ENCODE data around the gene C6orf132.
"Not testable (repeated sequence)": the region's sequence is repeated elsewhere in the genome, so short reads cannot be mapped to it uniquely, and the experiment has no call there.

The C6orf132 gene, protein sequence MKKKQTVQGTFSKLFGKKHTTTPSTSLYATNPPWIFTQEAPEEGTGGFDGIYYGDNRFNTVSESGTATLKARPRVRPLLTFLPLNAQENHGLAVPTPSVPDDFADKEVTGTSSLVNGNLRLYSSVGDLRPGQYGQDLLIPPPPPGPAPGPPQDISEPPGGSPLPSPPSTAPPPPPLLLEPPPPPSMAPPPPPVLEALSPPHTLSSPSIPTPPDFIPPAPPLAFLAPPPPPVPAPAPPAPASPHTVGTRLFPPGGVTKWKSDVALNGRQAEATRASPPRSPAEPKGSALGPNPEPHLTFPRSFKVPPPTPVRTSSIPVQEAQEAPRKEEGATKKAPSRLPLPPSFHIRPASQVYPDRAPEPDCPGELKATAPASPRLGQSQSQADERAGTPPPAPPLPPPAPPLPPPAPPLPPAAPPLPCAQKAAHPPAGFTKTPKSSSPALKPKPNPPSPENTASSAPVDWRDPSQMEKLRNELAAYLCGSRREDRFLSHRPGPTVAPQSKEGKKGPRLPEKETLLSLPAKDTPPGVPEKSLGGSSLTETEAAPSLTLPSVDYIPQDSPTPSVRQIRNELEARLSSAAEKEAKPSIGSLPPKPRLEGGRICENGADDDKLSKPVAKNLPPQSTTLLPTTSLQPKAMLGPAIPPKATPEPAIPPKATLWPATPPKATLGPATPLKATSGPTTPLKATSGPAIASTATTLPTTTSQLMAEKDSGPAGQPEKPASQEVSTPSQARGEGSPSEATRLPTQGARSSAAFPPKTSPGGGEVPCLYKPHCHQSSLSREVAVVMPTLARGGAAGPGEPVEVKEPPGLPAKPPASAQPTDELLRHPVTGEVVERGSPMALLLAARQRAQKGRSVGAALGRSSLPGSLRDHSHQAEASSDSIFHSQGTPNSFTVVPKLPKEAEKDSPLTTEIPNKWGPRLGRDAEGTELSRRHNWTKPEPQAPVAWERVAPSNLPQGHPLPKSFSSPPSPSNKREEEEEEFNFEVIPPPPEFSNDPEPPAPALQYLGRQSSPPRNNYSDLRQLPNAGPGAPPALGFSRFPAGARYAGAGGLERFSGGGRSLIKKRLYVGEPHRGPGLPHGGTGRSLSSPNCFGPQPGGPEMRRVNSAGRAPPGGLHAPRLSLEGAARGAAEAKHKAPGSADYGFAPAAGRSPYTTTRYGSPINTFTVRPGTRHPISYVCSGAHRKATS

DNA sequence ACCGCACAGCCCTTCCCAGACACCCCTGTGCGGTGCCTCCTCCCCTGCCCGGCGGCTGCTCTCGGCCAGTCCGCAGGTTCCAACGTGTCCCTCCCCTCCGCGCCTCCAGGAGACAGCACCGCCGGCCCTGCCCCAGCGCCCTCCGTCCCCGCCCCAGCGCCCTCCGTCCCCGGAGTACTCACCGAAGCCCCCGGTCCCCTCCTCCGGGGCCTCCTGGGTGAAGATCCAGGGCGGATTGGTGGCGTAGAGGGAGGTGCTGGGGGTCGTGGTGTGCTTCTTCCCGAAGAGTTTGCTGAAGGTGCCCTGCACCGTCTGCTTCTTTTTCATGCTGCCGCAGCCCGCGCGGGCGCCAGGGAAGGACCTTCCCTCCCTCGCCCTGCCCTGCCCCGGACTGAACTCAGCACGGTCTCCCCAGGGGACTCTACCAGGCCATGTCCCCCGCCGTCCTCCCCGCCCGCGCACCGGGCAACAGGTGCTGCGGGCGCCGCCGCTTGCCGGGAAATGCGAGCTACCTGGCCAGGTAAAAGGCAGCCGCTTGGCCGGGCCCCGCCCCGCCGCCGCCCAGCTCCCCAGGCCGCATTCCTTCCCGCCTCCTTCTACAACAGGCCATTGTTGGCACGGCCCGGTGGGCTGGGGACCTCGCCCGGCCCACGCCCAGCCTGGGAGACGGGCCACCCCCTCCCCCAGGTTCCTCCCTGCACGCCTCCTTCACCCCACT lies at the start of gene C6orf132:
Gene C6orf132, minus strand, starts transcription at position 503 of the 718 bp plus-strand sequence. Its CDS starts 176 bp downstream, at position 327.
- no peak for DNase-seq (ENCODE audit: low read depth)

DNA sequence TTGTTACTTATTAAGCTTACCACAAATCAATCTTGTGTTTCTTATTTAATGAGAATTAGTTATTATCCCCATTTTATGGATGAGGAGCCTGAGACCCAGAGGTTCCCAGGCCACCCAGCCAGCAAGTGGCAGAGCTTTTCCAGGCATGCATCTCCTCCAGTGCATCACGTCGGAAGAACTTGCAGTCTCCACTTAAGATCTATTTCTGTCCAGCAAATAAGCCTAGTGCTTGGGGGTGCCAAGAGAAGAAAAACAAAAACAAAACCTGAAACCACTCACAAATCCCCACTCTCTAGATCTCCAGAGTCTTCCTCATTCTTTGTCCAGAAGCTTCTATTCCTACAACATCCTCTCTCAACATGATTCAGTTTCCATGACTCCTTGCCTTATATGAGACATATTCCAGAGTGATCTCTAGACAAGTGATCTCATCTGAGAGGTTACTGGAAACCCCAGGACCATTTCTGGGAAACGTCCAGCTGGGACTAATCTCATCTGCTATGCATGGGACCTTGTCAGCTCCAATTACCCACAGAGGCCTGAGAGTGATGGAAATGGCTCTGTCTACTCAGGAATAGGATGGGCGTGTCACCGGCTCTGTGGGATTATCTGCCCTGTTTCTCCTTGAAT lies 48.2 kb upstream of the C6orf132 start:
- DNase-seq (ENCODE audit: low read depth) = no peak

DNA sequence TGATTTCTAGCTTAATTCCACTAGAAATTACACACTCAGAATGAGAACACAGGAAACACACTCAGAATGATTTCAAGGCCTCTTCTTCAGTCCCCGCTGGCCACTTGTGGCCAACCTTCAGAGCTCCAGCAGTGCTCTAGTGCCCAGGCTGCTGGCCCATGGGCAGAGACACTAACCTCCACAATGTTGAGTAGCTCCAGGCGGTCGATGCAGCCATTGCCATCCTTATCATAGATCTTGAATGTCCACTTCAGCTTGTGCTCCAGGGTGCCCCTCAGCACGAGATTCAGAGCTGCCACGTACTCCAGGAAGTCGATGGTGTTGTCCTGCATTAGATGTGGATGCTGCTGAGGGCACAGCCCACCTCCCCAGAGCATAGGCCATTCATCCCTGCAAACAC lies 46.0 kb upstream of the C6orf132 start:
- no peak for DNase-seq (ENCODE audit: low read depth)

DNA sequence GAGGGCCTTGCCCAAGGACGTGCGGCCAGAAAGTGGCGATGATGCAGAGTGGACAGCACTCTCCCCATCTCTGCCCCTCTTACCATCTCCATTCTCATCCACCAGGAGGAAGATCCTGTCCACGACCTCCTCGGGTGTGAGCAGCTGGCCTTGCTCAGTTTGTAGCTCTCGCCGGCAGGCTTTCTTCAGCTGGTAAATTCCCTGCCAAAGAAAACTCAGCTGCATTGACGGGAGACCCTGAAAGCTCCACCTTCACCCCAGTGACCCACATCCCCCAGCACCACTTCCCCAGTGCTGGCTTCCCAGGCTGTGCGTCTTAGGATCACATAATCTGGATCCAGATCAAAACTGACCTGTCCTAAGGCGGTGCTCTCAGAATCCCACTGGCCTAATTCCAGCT lies 43.2 kb upstream of the C6orf132 start:
- DNase-seq (ENCODE audit: low read depth) = no peak

DNA sequence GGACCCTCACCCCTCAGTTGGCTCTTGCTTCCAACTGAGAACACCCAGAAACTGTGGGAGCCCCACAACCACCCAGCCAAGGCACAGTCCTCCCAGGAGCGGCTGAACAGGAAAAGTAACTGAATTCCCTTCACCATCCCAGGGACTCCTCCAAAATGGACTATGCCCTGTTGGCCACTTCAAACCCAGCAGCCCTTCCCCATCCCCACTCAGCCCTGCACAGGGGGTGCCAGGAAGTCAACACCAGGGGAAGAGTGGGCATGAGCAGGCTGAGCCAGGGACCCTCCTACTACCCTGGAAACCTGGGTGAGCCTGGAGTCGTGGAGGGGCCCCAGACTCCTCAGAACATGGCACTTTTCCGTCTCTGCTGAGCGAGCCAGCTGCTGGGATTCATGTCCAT lies 42.1 kb upstream of the C6orf132 start:
- DNase-seq (ENCODE audit: low read depth) = no peak

DNA sequence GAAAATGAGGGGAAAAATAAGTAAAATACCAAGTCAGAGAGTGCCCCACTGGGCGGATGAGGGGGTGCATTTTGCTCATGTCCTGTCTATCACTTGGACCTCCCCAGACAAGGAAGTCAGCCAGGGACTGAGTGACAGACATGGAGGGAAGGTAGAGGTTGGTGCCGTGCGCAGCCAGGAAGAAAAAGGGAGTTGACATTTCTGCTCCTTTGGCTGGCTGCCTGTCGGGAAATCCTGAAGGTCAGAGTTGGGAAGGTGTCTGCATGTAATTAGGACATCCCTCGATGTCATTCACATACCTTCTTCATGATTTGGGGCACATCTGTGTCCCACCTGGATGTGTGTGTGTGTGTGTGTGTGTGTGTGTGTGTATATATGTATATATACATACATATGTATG lies 39.7 kb upstream of the C6orf132 start:
- no peak for DNase-seq (ENCODE audit: low read depth)

DNA sequence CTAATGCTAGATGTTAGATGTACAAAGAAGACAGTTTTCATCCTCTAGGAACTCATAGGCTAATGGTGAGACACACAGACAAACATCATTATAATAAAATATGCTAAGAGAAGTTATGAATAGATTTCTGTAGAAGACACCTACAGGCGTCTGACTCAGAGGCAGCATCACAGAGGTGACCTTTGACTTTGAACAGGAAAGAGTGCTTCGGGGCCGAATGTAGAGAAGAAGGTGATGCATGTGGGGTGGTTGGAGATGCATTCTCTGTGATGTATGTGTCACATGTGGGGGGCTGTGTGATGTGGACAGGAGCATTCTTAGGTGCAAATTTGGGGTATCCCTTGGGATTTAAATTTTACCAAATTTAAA lies 37.5 kb upstream of the C6orf132 start:
- no peak for DNase-seq (ENCODE audit: low read depth)

DNA sequence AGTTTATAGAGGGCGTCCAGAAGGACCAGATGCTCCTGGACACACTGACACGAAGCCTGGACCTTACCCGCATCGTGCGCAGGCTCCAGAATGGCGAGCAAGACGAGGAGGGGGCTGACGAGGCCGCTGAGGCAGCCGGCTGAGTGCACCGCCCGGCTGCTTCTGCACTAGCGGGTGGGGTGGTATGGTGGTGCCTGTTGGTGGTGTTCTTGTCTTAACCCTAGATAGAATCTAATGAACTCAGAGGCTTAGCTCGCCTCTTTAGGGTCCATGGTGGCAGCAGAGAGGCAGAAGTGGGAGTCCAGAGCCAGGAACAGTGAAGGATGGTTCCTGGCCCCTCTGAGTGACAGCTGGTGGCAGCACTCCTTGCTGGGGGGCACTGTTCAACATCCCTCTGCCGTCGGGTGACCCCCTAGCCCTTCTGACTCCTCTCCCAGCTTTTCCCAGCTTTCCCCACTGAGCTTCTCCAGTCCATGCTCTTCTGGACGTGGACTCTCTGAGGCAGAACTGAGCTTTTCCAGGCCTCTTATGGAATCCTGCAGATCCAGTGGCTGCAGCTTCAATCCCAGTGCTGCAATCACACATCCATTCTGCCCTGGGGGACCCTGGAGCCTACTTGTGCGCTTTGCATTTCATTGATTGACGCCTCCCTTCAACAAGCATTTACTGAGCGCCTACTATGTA lies 37.0 kb upstream of the C6orf132 start:
- no peak for DNase-seq (ENCODE audit: low read depth)

DNA sequence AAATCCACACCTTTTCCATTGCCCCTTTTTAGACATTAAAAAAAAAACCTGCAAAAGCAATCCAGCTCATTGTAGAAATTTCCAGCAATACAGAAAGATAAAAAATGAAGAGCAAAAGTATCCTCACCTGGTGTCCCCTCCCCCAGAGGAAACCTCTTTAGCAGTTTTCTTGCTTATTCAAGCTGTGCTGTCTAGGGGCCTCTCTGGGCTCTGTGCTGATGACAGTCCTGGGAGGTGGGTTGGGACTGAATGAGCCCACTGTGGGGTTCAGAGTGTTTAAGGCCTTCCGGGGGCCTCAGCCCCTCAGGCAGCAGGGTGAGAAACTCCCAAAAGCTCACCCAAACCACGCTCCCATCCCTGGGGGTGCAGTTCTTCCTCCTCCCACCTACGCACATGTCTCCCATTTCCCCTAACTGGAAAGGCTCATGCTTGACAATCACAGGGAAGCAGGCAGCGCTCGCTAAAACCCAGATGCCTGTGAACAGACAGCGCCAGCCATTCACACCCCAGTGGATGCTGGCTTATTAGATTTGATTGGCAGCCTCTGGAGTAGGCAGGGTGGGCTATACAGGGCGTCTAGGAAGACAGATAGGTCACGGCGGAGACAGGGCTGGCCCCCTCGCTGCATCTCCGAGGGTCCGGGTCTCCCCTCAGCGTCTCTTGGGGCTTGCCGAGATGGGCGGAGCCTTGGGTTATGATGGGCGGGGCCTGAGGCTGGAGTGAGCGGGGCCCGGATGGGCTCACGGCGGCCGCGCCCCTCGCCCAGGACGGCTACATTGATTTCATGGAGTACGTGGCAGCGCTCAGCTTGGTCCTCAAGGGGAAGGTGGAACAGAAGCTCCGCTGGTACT lies 35.3 kb upstream of the C6orf132 start:
- DNase-seq (ENCODE audit: low read depth) = no peak

DNA sequence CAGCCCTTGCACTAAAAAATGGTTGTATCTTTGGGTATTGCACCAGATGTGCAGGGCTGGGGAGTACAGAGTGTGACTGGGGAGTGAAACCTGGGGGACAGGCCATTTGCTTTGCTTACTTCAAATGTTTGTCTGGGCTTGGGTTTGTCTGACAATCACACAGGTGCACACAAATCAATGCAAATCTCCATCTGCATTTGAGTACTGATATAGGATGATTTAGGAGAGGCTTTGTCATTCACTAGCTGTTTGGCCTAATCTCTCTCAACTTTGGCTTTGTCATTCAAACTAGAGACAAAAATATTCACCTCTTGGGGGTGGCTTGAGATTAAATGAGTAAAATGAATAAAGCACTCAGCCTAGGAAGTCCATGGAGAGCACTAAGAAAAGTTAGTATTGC lies 34.6 kb upstream of the C6orf132 start:
- DNase-seq (ENCODE audit: low read depth) = no peak

DNA sequence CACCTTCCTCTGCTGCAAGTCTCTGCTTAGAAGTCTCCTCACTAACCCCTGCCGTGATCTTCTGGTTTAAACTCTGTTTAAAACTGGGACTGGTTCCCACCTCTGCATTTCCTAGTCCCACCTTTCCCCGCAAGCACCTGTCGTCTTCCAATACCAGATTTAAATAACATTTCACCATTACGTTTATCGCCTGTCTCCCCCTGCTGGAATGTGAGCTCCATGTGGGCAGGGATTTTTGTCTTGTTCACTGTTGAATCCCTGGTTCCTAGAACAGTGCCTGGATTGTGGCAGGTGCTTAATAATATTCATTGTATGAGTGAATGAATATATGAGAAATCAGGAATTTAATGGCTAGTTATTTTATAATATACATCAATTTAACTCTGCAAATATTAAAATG lies 33.4 kb upstream of the C6orf132 start:
- DNase-seq (ENCODE audit: low read depth) = no peak

DNA sequence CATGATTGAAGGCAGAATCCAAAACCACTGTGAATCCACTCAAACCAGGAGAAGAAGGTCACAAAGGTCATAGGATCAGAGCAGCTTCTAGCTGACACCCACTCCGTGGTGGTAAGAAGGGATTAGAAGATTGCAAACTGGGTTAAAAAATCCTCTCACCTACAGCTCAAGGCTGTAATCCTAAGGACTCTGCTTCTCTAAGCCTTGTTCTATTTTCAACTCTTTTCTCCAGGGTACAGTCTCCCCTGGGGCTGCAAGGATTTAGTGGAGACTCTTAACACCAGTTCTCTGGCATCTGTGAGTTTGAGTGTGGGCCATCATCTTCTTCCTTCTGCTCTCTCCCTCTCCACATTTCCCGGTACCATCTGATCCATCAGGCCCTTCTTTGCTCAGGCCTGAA lies 30.7 kb upstream of the C6orf132 start, which contains the start of gene GUCA1A:
Gene GUCA1A, plus strand, starts transcription at position 264 of the 400 bp plus-strand sequence. CDS start 250 bp downstream, outside the sequence.
- no peak for DNase-seq (ENCODE audit: low read depth)

DNA sequence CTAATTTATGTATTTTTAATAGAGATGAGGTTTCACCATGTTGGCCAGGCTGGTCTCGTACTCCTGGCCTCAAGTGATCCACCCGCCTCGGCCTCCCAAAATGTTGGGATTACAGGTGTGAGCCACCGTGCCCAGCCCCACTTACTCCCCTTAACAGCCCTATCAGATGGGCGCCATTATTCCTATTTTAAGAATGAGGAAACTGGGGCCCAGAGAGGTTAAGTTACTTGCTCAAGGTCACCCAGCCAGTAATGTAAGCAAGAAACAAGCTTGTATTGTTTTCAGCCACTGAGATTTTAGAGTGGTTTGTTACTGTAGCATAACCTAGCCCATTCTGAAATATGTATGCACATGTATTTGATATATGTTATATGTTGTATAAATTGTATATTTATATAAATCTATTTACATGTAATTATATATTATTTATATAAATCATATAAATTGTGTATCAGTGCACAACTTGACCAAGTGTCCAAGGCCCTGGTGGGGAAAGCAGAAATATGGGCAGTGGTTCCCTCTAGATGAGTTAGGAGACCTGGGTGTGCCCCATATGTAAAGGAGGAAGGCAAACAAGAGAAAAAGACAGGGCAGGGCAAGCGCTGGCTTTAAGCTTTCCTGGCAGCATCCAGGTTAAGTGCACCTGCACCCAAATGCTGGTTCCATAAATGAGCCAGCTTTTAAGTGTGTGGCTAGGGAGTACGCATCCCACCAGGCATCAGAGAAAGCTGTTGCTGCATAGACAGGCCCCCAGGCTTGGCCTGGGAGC lies 29.6 kb upstream of the C6orf132 start:
- no peak for DNase-seq (ENCODE audit: low read depth)

DNA sequence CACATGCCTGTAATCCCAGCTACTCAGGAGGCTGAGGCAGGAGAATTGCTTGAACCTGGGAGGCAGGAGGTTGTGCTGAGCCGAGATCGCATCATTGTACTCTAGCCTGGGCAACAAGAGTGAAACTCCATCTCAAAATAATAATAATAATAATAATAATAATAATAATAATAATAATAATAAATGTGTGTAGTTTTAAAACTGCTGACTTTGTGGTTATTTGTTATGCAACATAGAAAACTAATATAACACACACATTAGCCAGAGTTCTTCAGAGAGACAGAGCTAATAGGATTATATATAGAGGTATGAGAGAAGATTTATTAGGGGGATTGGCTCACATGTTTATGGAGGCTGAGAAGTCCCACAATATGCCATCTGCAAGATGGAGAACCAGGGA lies 27.4 kb upstream of the C6orf132 start:
- not testable (repeated sequence) for DNase-seq (ENCODE audit: low read depth)

DNA sequence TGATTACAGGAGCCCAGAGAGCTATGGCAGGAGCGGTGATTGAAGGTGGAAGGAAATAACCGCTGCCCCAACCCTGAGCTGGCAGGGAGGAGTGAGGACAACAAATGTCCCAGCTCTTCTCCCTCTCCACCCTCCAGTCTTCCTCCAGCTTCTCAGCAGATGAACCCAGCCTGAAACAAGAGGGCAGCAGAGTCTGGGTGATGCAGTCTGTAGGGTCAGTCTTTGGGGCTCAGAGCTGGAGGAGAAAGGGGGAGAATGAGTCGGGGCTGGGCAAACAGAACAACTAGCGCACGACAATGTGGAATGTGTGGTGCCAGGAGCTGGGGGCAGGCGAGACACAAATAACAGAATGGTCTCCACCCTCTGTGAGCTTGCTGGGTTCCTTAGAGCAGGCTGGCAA lies 26.2 kb upstream of the C6orf132 start:
- DNase-seq (ENCODE audit: low read depth) = no peak

DNA sequence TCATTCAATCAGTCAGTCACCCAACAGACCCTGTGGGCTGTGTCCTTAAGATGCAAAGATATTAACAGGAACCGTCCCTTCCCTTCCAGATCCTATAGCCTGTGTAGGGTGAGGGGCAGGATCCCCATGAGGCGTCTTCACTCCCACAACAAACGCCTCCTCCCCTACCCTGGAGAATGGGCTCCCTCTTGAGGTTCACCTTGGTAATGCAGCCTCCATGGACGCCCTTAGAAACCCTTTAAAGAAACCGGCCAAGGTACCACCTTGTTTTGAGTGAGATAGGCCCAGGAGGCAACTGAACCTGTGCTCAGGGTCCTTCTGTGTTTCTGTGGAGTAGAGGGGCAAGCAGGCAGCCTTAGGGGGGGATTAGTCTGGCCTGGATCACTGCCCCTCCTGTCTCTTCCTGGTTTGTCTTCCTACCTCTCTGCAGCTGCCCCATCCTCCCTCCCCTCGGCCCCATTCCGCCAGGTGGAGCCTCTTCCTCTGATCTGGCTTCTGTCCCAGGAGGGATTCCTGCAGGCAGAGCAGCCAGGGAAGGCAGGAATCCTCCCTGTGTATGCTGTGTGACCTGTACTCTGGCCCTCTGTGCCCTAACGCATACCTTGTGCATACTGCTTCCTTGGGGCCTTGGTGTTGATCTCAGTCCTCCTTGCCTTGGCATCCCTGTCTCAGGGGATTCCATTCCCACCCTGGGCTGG lies 24.2 kb upstream of the C6orf132 start:
- peak; percentile 60 for DNase-seq (ENCODE audit: low read depth)

DNA sequence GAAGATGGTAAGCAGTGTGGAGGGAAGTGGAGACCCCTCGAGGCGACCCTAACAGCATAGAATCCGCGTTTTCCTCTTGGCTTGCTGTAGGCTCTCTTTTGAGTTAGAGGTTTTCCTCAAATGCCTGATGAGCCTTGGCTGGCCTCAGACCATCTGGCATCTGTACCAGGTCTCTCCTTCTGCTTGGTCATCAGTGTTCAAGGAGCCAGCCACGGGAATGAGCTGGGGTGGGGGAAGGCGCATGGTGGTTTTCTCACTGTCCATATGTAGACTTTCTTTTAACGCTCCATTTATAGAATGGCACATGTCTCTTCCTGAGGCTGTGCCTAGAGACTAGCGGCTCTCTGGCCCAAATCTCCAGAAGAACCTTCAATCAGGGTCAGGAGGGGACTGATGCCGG lies 22.6 kb upstream of the C6orf132 start:
- DNase-seq (ENCODE audit: low read depth) = no peak

DNA sequence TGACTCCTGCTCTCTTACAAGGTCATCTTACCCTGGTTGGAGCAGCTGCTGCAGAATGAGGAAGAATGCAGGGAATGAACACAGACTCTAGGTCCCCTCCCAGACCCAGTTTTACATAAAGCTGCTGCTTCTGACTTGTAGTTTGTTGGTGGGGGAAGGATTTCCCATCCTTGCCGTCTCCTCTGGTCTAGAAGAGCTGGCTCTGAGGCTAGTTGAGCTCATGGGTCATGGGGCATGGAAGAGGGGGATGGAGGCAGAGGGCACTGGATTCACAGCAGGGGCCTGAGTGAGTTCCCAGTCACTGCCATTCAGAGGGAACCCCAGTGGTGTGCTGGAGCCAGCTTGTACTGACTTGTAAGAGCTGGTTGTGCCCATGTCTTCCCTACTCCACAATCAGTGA lies 21.6 kb upstream of the C6orf132 start:
- no peak for DNase-seq (ENCODE audit: low read depth)
